SK-N-SH (cell line): ENCODE results near the gene MB21D2. TPM values are rescaled to one million over a fixed set of nuclear protein-coding genes. Genes with fewer than 3 reads are reported as not detected.

ENCODE experiments used
- CTCF ChIA-PET: fragments of 300-600, 350-600 bp; formaldehyde crosslinking; extraction: SDS; loops from one replicate; lab custom pipeline; 2021; lab: Yijun Ruan, JAX
- POLR2A ChIA-PET: fragments of 350-600 bp; sonication (Branson Sonifier 250); formaldehyde crosslinking; extraction: SDS; loops from one replicate; lab custom pipeline; 2020; ENCODE audit warnings: antibody characterized with exemption, inconsistent platforms; lab: Yijun Ruan, JAX
- DNase-seq: peaks from one replicate; pipeline ENCODE4 v3.0.0; 2012
- H2AFZ ChIP-seq: fragments of 200-600 bp; sonication (generic); 2 replicates; pipeline ENCODE4 v1.8.1; 2016; ENCODE audit warnings: antibody characterized with exemption, mild to moderate bottlenecking, low read depth
- H3F3A ChIP-seq: fragments of 200-600 bp; sonication (generic); replicated peaks from 2 replicates; pipeline ENCODE3; 2016; ENCODE audit warnings: antibody characterized with exemption, mild to moderate bottlenecking; ENCODE audit not compliant: insufficient read depth
- H3K27ac ChIP-seq, 2 experiments: fragments of 200-500 bp in 1 of 2; fragments of 200-600 bp in 1 of 2; sonication (Bioruptor generic) in 1 of 2; sonication (generic), shearing (Covaris generic) in 1 of 2; 2 replicates each; pipeline versions ENCODE4 v1.5.1 to v1.6.1; 2014 to 2016; ENCODE audit warnings: low read depth in 2 of 2, inconsistent platforms in 1 of 2, low read length in 1 of 2, mild to moderate bottlenecking in 1 of 2, mixed read lengths in 1 of 2
- H3K27me3 ChIP-seq: fragments of 200-600 bp; sonication (generic), shearing (Covaris generic); 2 replicates; pipeline ENCODE4 v1.6.1; 2016; ENCODE audit warnings: mixed run types; ENCODE audit not compliant: insufficient read depth
- H3K36me3 ChIP-seq, 2 experiments: fragments of 200-500 bp in 1 of 2; fragments of 200-600 bp in 1 of 2; sonication (Bioruptor generic) in 1 of 2; sonication (generic) in 1 of 2; replicated peaks in 1 of 2; 2 replicates each; pipeline versions ENCODE3 to v1.5.1; 2014 to 2016; ENCODE audit warnings: low read length in 1 of 2, mild to moderate bottlenecking in 1 of 2; ENCODE audit not compliant: insufficient read depth in 2 of 2, control insufficient read depth in 1 of 2
- H3K4me1 ChIP-seq, 2 experiments: fragments of 200-500 bp in 1 of 2; fragments of 200-600 bp in 1 of 2; sonication (Bioruptor generic) in 1 of 2; sonication (generic), shearing (Covaris generic) in 1 of 2; 2 replicates each; pipeline versions ENCODE4 v1.5.1 to v1.6.1; 2014 to 2016; ENCODE audit warnings: low read depth in 1 of 2, low read length in 1 of 2, mixed run types in 1 of 2; ENCODE audit not compliant: insufficient read depth in 2 of 2, control insufficient read depth in 1 of 2
- H3K4me2 ChIP-seq: fragments of 200-600 bp; sonication (generic), shearing (Covaris generic); 2 replicates; pipeline ENCODE4 v1.6.1; 2017; ENCODE audit warnings: mixed run types
- H3K4me3 ChIP-seq, 2 experiments: fragments of 200-500 bp in 1 of 2; fragments of 200-600 bp in 1 of 2; sonication (Bioruptor generic) in 1 of 2; sonication (generic), shearing (Covaris generic) in 1 of 2; 2 replicates each; pipeline versions ENCODE4 v1.5.1 to v1.8.1; 2014 to 2016; ENCODE audit warnings: low read depth in 2 of 2, inconsistent platforms in 1 of 2, low read length in 1 of 2, mild to moderate bottlenecking in 1 of 2, mixed read lengths in 1 of 2, moderate library complexity in 1 of 2
- H3K79me2 ChIP-seq: fragments of 200-600 bp; sonication (generic); 2 replicates; pipeline ENCODE4 v1.8.1; 2017; ENCODE audit warnings: mild to moderate bottlenecking; ENCODE audit not compliant: insufficient read depth
- H3K9ac ChIP-seq: fragments of 200-600 bp; sonication (generic); 2 replicates; pipeline ENCODE4 v1.6.1; 2017; ENCODE audit warnings: mixed run types
- H3K9me2 ChIP-seq: fragments of 200-600 bp; sonication (generic); 2 replicates; pipeline ENCODE4 v1.6.1; 2017; ENCODE audit warnings: mixed run types
- H3K9me3 ChIP-seq: fragments of 200-600 bp; sonication (generic); 2 replicates; pipeline ENCODE4 v1.6.1; 2017; ENCODE audit warnings: mixed run types, mild to moderate bottlenecking, moderate library complexity
- H4K20me1 ChIP-seq: fragments of 200-600 bp; sonication (generic); 2 replicates; pipeline ENCODE4 v1.6.1; 2017; ENCODE audit warnings: mild to moderate bottlenecking, mixed run types; ENCODE audit not compliant: insufficient read depth
- CHD2 ChIP-seq: fragments of 150-350 bp; IDR thresholded peaks from 2 replicates; pipeline ENCODE4 v1.6.1; 2018; ENCODE audit warnings: low read length; ENCODE audit not compliant: partially characterized antibody
- EZH2phosphoT487 ChIP-seq: fragments of 200-600 bp; sonication (generic); IDR thresholded peaks from 2 replicates; pipeline ENCODE4 v1.6.1; 2017; ENCODE audit warnings: low read depth, mixed run types, mild to moderate bottlenecking, antibody characterized with exemption, moderate library complexity, borderline replicate concordance
- FOXM1 ChIP-seq: IDR thresholded peaks from 2 replicates; pipeline ENCODE4 v1.4.0; 2012; ENCODE audit warnings: low read depth, mild to moderate bottlenecking
- GABPA ChIP-seq: IDR thresholded peaks from 2 replicates; pipeline ENCODE4 v1.4.0; 2012; ENCODE audit warnings: low read depth, mild to moderate bottlenecking
- GATA2 ChIP-seq: sonication (generic); formaldehyde crosslinking; IDR thresholded peaks from 2 replicates; pipeline ENCODE4 v1.5.0; 2020; ENCODE audit warnings: mild to moderate bottlenecking, missing genetic modification reagents
- JUND ChIP-seq: IDR thresholded peaks from 2 replicates; pipeline ENCODE4 v1.4.0; 2012
- MAX ChIP-seq: IDR thresholded peaks from 2 replicates; pipeline ENCODE4 v1.4.0; 2012; ENCODE audit warnings: low read depth
- RAD21 ChIP-seq: IDR thresholded peaks from 2 replicates; pipeline ENCODE4 v1.6.1; 2012; ENCODE audit warnings: mild to moderate bottlenecking, low read length
- RCOR1 ChIP-seq: fragments of 150-350 bp; IDR thresholded peaks from 2 replicates; pipeline ENCODE4 v1.6.1; 2017; ENCODE audit warnings: antibody characterized with exemption, low read length
- RFX5 ChIP-seq: IDR thresholded peaks from 2 replicates; pipeline ENCODE4 v1.6.1; 2012; ENCODE audit warnings: mild to moderate bottlenecking, improper control_type of control experiment, low read length
- RXRA ChIP-seq: IDR thresholded peaks from 2 replicates; pipeline ENCODE4 v1.4.0; 2012; ENCODE audit warnings: low read depth, mild to moderate bottlenecking, borderline replicate concordance
- SIN3A ChIP-seq: IDR thresholded peaks from 2 replicates; pipeline ENCODE4 v1.6.1; 2012; ENCODE audit warnings: low read depth, mild to moderate bottlenecking, low read length, moderate library complexity, borderline replicate concordance
- TAF1 ChIP-seq: IDR thresholded peaks from 2 replicates; pipeline ENCODE4 v1.6.1; 2012; ENCODE audit warnings: low read depth, mild to moderate bottlenecking, low read length, moderate library complexity, borderline replicate concordance
- USF1 ChIP-seq: IDR thresholded peaks from 2 replicates; pipeline ENCODE4 v1.4.0; 2012; ENCODE audit warnings: low read depth, borderline replicate concordance
- YY1 ChIP-seq: IDR thresholded peaks from 2 replicates; pipeline ENCODE4 v1.4.0; 2012; ENCODE audit warnings: low read depth, mild to moderate bottlenecking
- WGBS: methylation state at CpG from one replicate; pipeline ENCODE4 v1.1.6; 2017; ENCODE audit warnings: low lambda C conversion rate; 5-methylcytosine and 5-hydroxymethylcytosine counted together
- polyA plus RNA-seq, 3 experiments: library from polyadenylated mRNA; depleted of rRNA; stranded (reverse); fragments of >200 nt; gene quantifications; 2 replicates each; pipeline ENCODE4 v1.2.3, GENCODE V29; 2012
- TF ChIP-seq, protein P1 (sequence below): IDR thresholded peaks from 2 replicates; pipeline ENCODE4; 2012
- TF ChIP-seq, protein P2 (sequence below): fragments of 200-600 bp; sonication (generic); IDR thresholded peaks from 2 replicates; pipeline ENCODE4 v1.6.1; 2017; ENCODE audit warnings: antibody characterized with exemption, mild to moderate bottlenecking, moderate library complexity

MB21D2 gene
- polyA plus RNA-seq, 1 of the 3 experiments (the other 2 are of a cell fraction), result 12.7 TPM

- TF ChIP-seq, protein P1, sequence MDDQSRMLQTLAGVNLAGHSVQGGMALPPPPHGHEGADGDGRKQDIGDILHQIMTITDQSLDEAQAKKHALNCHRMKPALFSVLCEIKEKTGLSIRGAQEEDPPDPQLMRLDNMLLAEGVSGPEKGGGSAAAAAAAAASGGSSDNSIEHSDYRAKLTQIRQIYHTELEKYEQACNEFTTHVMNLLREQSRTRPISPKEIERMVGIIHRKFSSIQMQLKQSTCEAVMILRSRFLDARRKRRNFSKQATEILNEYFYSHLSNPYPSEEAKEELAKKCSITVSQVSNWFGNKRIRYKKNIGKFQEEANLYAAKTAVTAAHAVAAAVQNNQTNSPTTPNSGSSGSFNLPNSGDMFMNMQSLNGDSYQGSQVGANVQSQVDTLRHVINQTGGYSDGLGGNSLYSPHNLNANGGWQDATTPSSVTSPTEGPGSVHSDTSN, result peak; percentile 88
- no peak for TF ChIP-seq EZH2phosphoT487
- TF ChIP-seq GABPA, result no peak
- peak; percentile 93 for TF ChIP-seq JUND
- no peak; the same call in 1 of the 2 replicates for TF ChIP-seq YY1
- no peak for TF ChIP-seq RFX5
- TF ChIP-seq RXRA, result peak; percentile 75
- 0 out of 2 replicates have a peak, but pooled peaks have one; percentile 41 for TF ChIP-seq MAX
- TF ChIP-seq RAD21, result no peak
- TF ChIP-seq TAF1, result no peak
- no peak for TF ChIP-seq USF1
These were observed 38.2 kb downstream of the MB21D2 start (continued) for GRCh38 chr3:192879346-192880031.

DNA sequence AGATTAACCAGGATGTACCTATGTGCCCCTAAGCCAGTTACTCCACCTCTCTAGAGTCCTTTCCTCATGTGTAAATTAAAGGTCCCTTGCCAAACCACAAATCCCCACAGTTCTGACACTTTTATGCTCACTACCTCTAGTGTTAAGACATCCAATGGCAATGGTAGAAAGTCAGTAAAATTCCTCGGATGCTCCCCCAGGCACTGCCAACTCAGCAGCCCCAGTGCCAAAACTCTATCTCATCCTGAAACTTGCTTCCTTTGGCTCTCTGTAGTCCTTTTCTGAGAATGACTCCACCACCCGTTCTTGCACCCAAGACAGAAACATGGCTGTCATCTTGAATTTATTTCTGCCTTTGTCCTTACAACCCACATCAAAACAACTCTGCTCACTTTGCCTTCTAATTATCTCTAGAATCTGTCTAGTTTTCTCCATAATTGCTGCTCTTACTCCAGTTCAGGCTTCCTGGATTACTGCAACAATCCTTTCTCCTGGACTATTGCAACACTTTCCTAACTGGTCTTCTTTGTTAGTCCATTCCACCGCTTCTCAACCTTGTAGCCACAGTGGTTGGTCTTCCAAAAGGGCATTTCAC, 41.6 kb downstream of the MB21D2 start:
- WGBS, result 86% methylated on average over 3 of the region's 3 CpGs
- CTCF ChIA-PET, result no interaction called here
- H3K36me3 ChIP-seq, result peaks cover 0 to 5% of the 10 kb centered on the region in 2 experiments
- peaks cover 74% of the 10 kb centered on the region for H3K79me2 ChIP-seq
- no peak overlapping the region for H2AFZ ChIP-seq
- H3K9me2 ChIP-seq, result no peaks in the 10 kb centered on the region
- peaks cover 0 to 6% of the 10 kb centered on the region in 2 experiments; a peak in 2 of 4 replicates for H3K4me1 ChIP-seq
- H3K9me3 ChIP-seq, result no peaks in the 10 kb centered on the region
- no peaks in the 10 kb centered on the region for H4K20me1 ChIP-seq
- H3F3A ChIP-seq, result peaks cover 25% of the 10 kb centered on the region
- no peak for DNase-seq
- H3K4me2 ChIP-seq, result 0 out of 2 replicates have a peak overlapping the region, but pooled peaks have one; percentile 9
- H3K27me3 ChIP-seq, result no peaks in the 10 kb centered on the region
- H3K9ac ChIP-seq, result no peak overlapping the region
- TF ChIP-seq CHD2 (no peak), FOXM1 (no peak), GABPA (no peak), SIN3A (no peak), GATA2 (CRISPR knock-in tag) (no peak), RFX5 (no peak), RCOR1 (no peak), MAX (no peak), TAF1 (no peak), RXRA (no peak)
- TF ChIP-seq, protein P1, result no peak
- TF ChIP-seq, protein P2, sequence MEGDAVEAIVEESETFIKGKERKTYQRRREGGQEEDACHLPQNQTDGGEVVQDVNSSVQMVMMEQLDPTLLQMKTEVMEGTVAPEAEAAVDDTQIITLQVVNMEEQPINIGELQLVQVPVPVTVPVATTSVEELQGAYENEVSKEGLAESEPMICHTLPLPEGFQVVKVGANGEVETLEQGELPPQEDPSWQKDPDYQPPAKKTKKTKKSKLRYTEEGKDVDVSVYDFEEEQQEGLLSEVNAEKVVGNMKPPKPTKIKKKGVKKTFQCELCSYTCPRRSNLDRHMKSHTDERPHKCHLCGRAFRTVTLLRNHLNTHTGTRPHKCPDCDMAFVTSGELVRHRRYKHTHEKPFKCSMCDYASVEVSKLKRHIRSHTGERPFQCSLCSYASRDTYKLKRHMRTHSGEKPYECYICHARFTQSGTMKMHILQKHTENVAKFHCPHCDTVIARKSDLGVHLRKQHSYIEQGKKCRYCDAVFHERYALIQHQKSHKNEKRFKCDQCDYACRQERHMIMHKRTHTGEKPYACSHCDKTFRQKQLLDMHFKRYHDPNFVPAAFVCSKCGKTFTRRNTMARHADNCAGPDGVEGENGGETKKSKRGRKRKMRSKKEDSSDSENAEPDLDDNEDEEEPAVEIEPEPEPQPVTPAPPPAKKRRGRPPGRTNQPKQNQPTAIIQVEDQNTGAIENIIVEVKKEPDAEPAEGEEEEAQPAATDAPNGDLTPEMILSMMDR, result no peak
- POLR2A ChIA-PET, result no interaction called here
- no peak overlapping the region for H3K27ac ChIP-seq
- no peak overlapping the region for H3K4me3 ChIP-seq
